A549 treated with GW870086 at 1 μM for 4 hours (cell line): ENCODE results near the gene LSS. TPM values are rescaled to one million over a fixed set of nuclear protein-coding genes. Genes with fewer than 3 reads are reported as not detected.

ENCODE experiments used
- total RNA-seq: library from RNA; stranded (reverse); fragments of 200-300 nt; extraction: Qiagen RNA extraction; gene quantifications from 5 replicates; pipeline ENCODE4 v1.2.3, GENCODE V29; 2022; ENCODE audit warnings: low read depth

LSS gene
- 11.1 to 15.6 TPM (median 14.3 TPM) in 5 replicates for total RNA-seq

DNA sequence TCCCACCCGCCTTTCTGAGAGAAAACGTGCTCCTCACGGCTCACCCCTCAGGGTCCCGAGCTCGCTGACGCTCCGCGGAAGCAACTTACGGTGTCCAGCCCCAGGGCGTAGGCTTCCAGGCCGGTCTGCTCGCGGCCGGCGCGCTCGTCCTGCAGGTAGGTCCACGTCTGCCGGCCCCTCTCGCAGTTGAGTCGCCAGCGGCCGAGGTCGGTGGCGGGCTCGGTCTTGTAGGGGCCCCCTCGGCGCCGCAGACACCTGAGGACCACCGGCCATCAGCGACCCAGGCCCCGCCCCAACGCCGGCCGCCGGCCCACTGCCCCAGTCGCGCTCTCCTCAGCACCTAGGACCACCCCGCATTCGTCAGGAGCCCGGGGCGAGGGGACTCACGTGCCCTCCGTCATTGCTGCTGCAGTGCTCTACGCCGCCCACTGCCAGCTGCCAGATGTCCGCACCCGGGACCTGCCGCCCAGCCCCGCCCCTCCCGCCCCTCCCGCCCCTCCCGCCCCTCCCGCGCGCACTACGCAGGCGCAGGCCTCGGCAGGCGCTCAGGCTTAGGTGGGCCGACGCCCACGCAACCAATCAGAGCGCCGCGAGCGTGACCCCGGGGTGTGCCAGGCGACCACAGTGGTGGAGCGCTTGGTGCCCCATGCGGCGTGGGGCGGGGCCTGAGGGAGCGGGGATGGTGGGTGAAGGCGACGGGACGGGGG, at the start of gene LSS:
LSS (minus strand) TSS at position 430 of the 707 bp plus-strand sequence; CDS start at position 401, 29 bp downstream.

DNA sequence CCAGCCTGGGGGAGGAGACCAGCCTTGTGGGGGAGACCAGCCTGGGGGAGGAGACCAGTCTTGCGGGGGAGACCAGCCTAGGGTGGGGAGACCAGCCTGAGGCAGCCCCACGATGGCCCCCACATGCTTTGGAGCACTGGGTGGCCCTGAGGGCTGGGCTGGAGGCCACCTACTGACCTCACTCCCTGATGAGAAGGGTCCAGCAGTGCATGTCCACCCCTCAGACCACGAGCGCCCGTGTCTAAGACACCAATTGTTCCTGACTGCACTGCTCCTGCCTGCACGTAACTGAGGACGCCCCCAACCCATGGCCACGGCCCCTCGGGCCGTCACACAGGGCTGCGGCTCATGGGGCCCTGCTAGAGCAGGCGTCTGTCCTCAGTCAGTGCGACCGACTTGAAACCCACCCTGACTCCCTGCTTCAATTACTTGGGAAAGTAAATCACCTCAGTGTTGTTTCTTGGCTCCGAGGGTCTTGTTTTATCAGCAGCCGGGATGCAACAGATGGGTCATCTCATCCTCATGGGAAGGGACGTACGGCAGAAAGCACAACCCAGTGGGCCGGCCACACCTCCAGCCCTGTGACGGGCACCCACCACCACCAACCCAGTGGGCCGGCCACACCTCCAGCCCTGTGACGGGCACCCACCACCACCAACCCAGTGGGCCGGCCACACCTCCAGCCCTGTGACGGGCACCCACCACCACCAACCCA, 44.5 kb downstream of the LSS start, which contains the start of gene SPATC1L:
SPATC1L (minus strand) TSS at position 550 of the 715 bp plus-strand sequence. CDS start 1,643 bp downstream, outside the sequence.

GRCh38 chr21:46155514-46156377, 72.8 kb downstream of the LSS start, which contains the start of gene FTCD:
FTCD (minus strand) TSS chr21:46155579; CDS start chr21:46155523, 56 bp downstream.

Other genes with a start within 250 kb of the LSS start
- gene COL6A1, start 247.0 kb downstream of the LSS start, total RNA-seq: 18.1 to 23.1 TPM (median 19.1 TPM) in 5 replicates
- gene COL6A2, start 130.7 kb downstream of the LSS start, total RNA-seq: 14.2 to 16.4 TPM (median 15.6 TPM) in 5 replicates
- gene FTCD, start 73.2 kb downstream of the LSS start, total RNA-seq: 0.09 TPM in 1 of 5 replicates, not detected in the others
- 0.15 to 0.34 TPM (median 0.22 TPM) in 4 of 5 replicates, not detected in the other for gene SPATC1L, start 44.3 kb downstream of the LSS start, total RNA-seq
- 32.9 to 41.8 TPM (median 39.2 TPM) in 5 replicates for gene MCM3AP, start 56.8 kb upstream of the LSS start, total RNA-seq
- 26.1 to 30.1 TPM (median 27.1 TPM) in 5 replicates for gene YBEY, start 57.6 kb upstream of the LSS start, total RNA-seq
- 3.5 to 4.6 TPM (median 4.2 TPM) in 5 replicates for gene C21orf58, start 95.1 kb upstream of the LSS start, total RNA-seq
- 12.3 to 13.8 TPM (median 13.1 TPM) in 5 replicates for gene PCNT, start 95.4 kb upstream of the LSS start, total RNA-seq
- 9.5 to 13.2 TPM (median 11.5 TPM) in 5 replicates for gene DIP2A, start 230.1 kb upstream of the LSS start, total RNA-seq